ENCODE data around the gene PLXDC2.

The PLXDC2 gene

DNA sequence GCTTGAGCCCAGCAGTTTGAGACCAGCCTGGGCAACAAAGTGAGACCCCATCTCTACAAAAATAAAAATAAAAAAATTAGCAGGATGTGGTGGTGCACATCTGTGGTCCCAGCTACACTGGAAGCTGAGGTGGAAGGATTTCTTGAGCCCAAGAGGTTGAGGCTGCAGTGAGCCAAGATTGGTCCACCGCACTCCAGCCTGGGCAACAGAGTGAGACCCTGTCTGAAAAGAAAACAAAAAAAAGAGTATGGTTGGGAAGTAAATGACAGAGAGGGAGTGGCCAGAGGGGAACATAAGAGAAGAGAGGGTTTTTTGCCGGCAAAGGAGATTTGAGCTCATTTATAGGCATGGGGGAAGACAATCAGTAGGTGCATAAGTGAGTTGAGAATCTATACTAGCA lies 19.7 kb downstream of the PLXDC2 start:
- no peak overlapping the region for H3K27ac ChIP-seq (ENCODE audit: insufficient read depth in 1 of 2, low read depth in 1 of 2, low read length in 2 of 2, poor library complexity in 1 of 2, severe bottlenecking in 2 of 2)
- H3K36me3 ChIP-seq (ENCODE audit: control insufficient read depth in 4 of 4, insufficient read depth in 4 of 4, low read length in 3 of 4), result no peaks in the 10 kb centered on the region
- DNase-seq, result no peak
- peaks cover 0 to 11% (median 1%) of the 10 kb centered on the region in 4 experiments for H3K4me1 ChIP-seq (ENCODE audit: control extremely low read depth in 1 of 4, control insufficient read depth in 4 of 4, insufficient read depth in 4 of 4, low read length in 3 of 4)
- H3K9me3 ChIP-seq (ENCODE audit: control extremely low read depth in 1 of 5, control insufficient read depth in 4 of 5, insufficient read depth in 2 of 5, low read depth in 1 of 5, low read length in 4 of 5), result no peaks in the 10 kb centered on the region
- H3K27me3 ChIP-seq (replicated peaks in 2 of 5; ENCODE audit: control insufficient read depth in 4 of 5, insufficient read depth in 5 of 5, low read length in 4 of 5), result no peaks in the 10 kb centered on the region
- WGBS (ENCODE audit: insufficient coverage), result 86% methylated on average over 2 of the region's 2 CpGs
- H3K4me3 ChIP-seq (ENCODE audit: control insufficient read depth in 1 of 7, extremely low read depth in 1 of 7, insufficient read depth in 4 of 7, low read depth in 2 of 7, low read length in 6 of 7), result no peak overlapping the region
- CTCF ChIA-PET, result interaction anchor here (1.2 kb wide), 1 partner anchor 222 kb away, joined by 3 read pairs; no protein-coding TSS in a partner anchor
- POLR2A ChIA-PET, result no interaction called here

- H3K27ac ChIP-seq (ENCODE audit: insufficient read depth in 1 of 2, low read depth in 1 of 2, low read length in 2 of 2, poor library complexity in 1 of 2, severe bottlenecking in 2 of 2), result no peak overlapping the region
- CTCF ChIA-PET, result interaction anchor here (1.5 kb wide), 1 partner anchor 92 kb away, joined by 3 read pairs; no protein-coding TSS in a partner anchor
- no peaks in the 10 kb centered on the region for H3K4me1 ChIP-seq (ENCODE audit: control extremely low read depth in 1 of 4, control insufficient read depth in 4 of 4, insufficient read depth in 4 of 4, low read length in 3 of 4)
- no peak overlapping the region for H3K4me3 ChIP-seq (ENCODE audit: control insufficient read depth in 1 of 7, extremely low read depth in 1 of 7, insufficient read depth in 4 of 7, low read depth in 2 of 7, low read length in 6 of 7)
- H3K36me3 ChIP-seq (ENCODE audit: control insufficient read depth in 4 of 4, insufficient read depth in 4 of 4, low read length in 3 of 4), result no peaks in the 10 kb centered on the region
- POLR2A ChIA-PET, result interaction anchor here (0.7 kb wide), 1 partner anchor 662 kb away, joined by 6 read pairs; no protein-coding TSS in a partner anchor
- no peaks in the 10 kb centered on the region for H3K9me3 ChIP-seq (ENCODE audit: control extremely low read depth in 1 of 5, control insufficient read depth in 4 of 5, insufficient read depth in 2 of 5, low read depth in 1 of 5, low read length in 4 of 5)
- no peak for DNase-seq
- WGBS (ENCODE audit: insufficient coverage), result 100% methylated on average over 2 of the region's 3 CpGs
- H3K27me3 ChIP-seq (replicated peaks in 2 of 5; ENCODE audit: control insufficient read depth in 4 of 5, insufficient read depth in 5 of 5, low read length in 4 of 5), result no peaks in the 10 kb centered on the region
These were observed 22.9 kb downstream of the PLXDC2 start for GRCh38 chr10:19839090-19839489.

DNA sequence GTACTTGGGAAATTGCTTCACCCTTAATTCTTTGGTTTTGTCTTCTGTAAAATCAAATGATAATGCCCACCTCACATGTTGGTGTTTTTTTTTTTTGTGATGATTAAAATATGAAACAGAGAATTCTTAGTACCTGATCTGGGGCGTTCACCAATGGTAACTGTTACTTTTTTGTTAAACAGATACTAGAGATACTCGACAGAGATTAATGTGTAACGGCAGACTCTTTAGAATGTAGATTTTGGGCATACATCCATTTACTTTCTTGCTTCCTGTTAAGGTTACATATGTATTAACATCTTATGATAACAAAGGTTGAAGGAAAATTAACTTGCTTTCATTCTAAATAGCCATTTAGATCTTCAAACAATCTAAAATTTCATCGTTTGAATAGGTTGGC lies 23.3 kb downstream of the PLXDC2 start:
- H3K4me3 ChIP-seq (ENCODE audit: control insufficient read depth in 1 of 7, extremely low read depth in 1 of 7, insufficient read depth in 4 of 7, low read depth in 2 of 7, low read length in 6 of 7), result no peak overlapping the region
- WGBS (ENCODE audit: insufficient coverage), result no CpG with 5 or more reads among the region's 4 CpGs
- no peaks in the 10 kb centered on the region for H3K27me3 ChIP-seq (replicated peaks in 2 of 5; ENCODE audit: control insufficient read depth in 4 of 5, insufficient read depth in 5 of 5, low read length in 4 of 5)
- no peaks in the 10 kb centered on the region for H3K4me1 ChIP-seq (ENCODE audit: control extremely low read depth in 1 of 4, control insufficient read depth in 4 of 4, insufficient read depth in 4 of 4, low read length in 3 of 4)
- CTCF ChIA-PET, result no interaction called here
- POLR2A ChIA-PET, result interaction anchor here (0.7 kb wide), 1 partner anchor 662 kb away, joined by 6 read pairs; no protein-coding TSS in a partner anchor
- no peak overlapping the region for H3K27ac ChIP-seq (ENCODE audit: insufficient read depth in 1 of 2, low read depth in 1 of 2, low read length in 2 of 2, poor library complexity in 1 of 2, severe bottlenecking in 2 of 2)
- no peak for DNase-seq
- H3K36me3 ChIP-seq (ENCODE audit: control insufficient read depth in 4 of 4, insufficient read depth in 4 of 4, low read length in 3 of 4), result peaks cover 0 to 2% (median 0%) of the 10 kb centered on the region in 4 experiments
- H3K9me3 ChIP-seq (ENCODE audit: control extremely low read depth in 1 of 5, control insufficient read depth in 4 of 5, insufficient read depth in 2 of 5, low read depth in 1 of 5, low read length in 4 of 5), result no peaks in the 10 kb centered on the region

- ChIA-PET CTCF (interaction anchor here (1.0 kb wide), 1 partner anchor 22 kb away, joined by 3 read pairs; no protein-coding TSS in a partner anchor), POLR2A (no interaction called here)
- Histone ChIP-seq H3K4me3 (ENCODE audit: control insufficient read depth in 1 of 7, extremely low read depth in 1 of 7, insufficient read depth in 4 of 7, low read depth in 2 of 7, low read length in 6 of 7) (no peak overlapping the region), H3K9me3 (ENCODE audit: control extremely low read depth in 1 of 5, control insufficient read depth in 4 of 5, insufficient read depth in 2 of 5, low read depth in 1 of 5, low read length in 4 of 5) (no peaks in the 10 kb centered on the region), H3K4me1 (ENCODE audit: control extremely low read depth in 1 of 4, control insufficient read depth in 4 of 4, insufficient read depth in 4 of 4, low read length in 3 of 4) (no peaks in the 10 kb centered on the region), H3K27ac (ENCODE audit: insufficient read depth in 1 of 2, low read depth in 1 of 2, low read length in 2 of 2, poor library complexity in 1 of 2, severe bottlenecking in 2 of 2) (no peak overlapping the region), H3K36me3 (ENCODE audit: control insufficient read depth in 4 of 4, insufficient read depth in 4 of 4, low read length in 3 of 4) (peaks cover 0 to 8% (median 0%) of the 10 kb centered on the region in 4 experiments), H3K27me3 (replicated peaks in 2 of 5; ENCODE audit: control insufficient read depth in 4 of 5, insufficient read depth in 5 of 5, low read length in 4 of 5) (no peaks in the 10 kb centered on the region)
- WGBS (ENCODE audit: insufficient coverage), result no CpG with 5 or more reads among the region's 3 CpGs
- no peak for DNase-seq
These were observed 24.5 kb downstream of the PLXDC2 start for GRCh38 chr10:19840776-19841175.

GRCh38 chr10:19843487-19843886 lies 27.3 kb downstream of the PLXDC2 start:
- H3K9me3 ChIP-seq (ENCODE audit: control extremely low read depth in 1 of 5, control insufficient read depth in 4 of 5, insufficient read depth in 2 of 5, low read depth in 1 of 5, low read length in 4 of 5), result peaks cover 0 to 4% (median 0%) of the 10 kb centered on the region in 5 experiments
- POLR2A ChIA-PET, result interaction anchor here (0.6 kb wide), 1 partner anchor 80 kb away, joined by 3 read pairs; no protein-coding TSS in a partner anchor
- DNase-seq, result no peak
- H3K27me3 ChIP-seq (replicated peaks in 2 of 5; ENCODE audit: control insufficient read depth in 4 of 5, insufficient read depth in 5 of 5, low read length in 4 of 5), result no peaks in the 10 kb centered on the region
- H3K4me3 ChIP-seq (ENCODE audit: control insufficient read depth in 1 of 7, extremely low read depth in 1 of 7, insufficient read depth in 4 of 7, low read depth in 2 of 7, low read length in 6 of 7), result no peak overlapping the region
- CTCF ChIA-PET, result interaction anchor here (0.9 kb wide), 1 partner anchor 14 kb away, joined by 3 read pairs; no protein-coding TSS in a partner anchor
- no peaks in the 10 kb centered on the region for H3K4me1 ChIP-seq (ENCODE audit: control extremely low read depth in 1 of 4, control insufficient read depth in 4 of 4, insufficient read depth in 4 of 4, low read length in 3 of 4)
- WGBS (ENCODE audit: insufficient coverage), result 100% methylated on average over 1 of the region's 1 CpG
- no peak overlapping the region for H3K27ac ChIP-seq (ENCODE audit: insufficient read depth in 1 of 2, low read depth in 1 of 2, low read length in 2 of 2, poor library complexity in 1 of 2, severe bottlenecking in 2 of 2)
- H3K36me3 ChIP-seq (ENCODE audit: control insufficient read depth in 4 of 4, insufficient read depth in 4 of 4, low read length in 3 of 4), result peaks cover 0 to 10% (median 2%) of the 10 kb centered on the region in 4 experiments

DNA sequence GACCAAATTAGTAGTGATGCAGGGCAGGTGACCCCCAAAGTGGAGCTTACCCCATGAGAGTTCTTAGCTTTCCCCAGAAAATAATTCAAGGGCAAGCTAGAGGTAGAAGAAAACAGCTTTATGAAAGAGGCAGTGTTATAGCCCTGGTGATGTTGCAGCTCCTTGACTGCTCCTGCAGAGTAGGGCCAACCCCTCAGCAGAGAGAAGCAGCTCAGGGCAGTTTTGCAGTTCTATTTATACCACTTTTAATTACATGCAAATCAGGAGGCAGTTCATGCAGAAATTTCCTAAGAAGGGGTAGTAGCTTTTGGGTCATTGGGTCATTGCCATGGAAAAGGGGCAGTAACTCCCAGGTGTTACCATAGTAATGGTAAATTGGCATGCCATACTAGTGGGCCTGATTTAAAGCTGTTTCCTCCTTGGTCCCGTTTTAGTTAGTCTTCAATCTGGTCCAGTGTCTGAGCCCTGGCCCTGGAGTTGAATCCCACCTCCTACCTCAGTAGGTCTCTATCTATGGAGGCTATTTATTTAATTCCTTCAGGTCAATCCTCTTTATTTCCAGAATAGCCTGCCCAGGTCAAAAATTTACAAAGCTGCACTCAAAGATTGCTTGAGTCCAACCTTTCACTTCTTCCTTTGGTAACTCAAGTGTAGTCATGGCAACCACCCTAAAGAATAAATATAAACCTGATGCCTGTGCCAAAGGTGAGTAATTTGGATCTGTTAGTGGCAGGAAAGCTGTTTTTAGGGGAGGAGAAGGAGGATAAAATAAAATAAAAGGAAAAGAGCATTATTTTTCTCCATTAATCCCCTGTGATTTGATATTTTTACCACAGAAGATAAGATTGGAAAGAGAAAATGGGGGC lies 29.5 kb downstream of the PLXDC2 start:
- 89% methylated on average over 1 of the region's 1 CpG for WGBS (ENCODE audit: insufficient coverage)
- ChIA-PET POLR2A (interaction anchor here (0.5 kb wide), 1 partner anchor 35 kb away, joined by 3 read pairs; no protein-coding TSS in a partner anchor), CTCF (interaction anchor here (1.0 to 1.3 kb wide), 2 partner anchors 16 to 24 kb away, joined by 3 read pairs; no protein-coding TSS in a partner anchor)
- peak in 2 of 3 donors; percentile 18 to 45 for DNase-seq
- Histone ChIP-seq H3K9me3 (ENCODE audit: control extremely low read depth in 1 of 5, control insufficient read depth in 4 of 5, insufficient read depth in 2 of 5, low read depth in 1 of 5, low read length in 4 of 5) (peaks cover 0 to 4% (median 0%) of the 10 kb centered on the region in 5 experiments), H3K4me3 (ENCODE audit: control insufficient read depth in 1 of 7, extremely low read depth in 1 of 7, insufficient read depth in 4 of 7, low read depth in 2 of 7, low read length in 6 of 7) (no peak overlapping the region), H3K4me1 (ENCODE audit: control extremely low read depth in 1 of 4, control insufficient read depth in 4 of 4, insufficient read depth in 4 of 4, low read length in 3 of 4) (no peaks in the 10 kb centered on the region), H3K27ac (ENCODE audit: insufficient read depth in 1 of 2, low read depth in 1 of 2, low read length in 2 of 2, poor library complexity in 1 of 2, severe bottlenecking in 2 of 2) (no peak overlapping the region), H3K27me3 (replicated peaks in 2 of 5; ENCODE audit: control insufficient read depth in 4 of 5, insufficient read depth in 5 of 5, low read length in 4 of 5) (no peaks in the 10 kb centered on the region), H3K36me3 (ENCODE audit: control insufficient read depth in 4 of 4, insufficient read depth in 4 of 4, low read length in 3 of 4) (peaks cover 0 to 10% (median 3%) of the 10 kb centered on the region in 4 experiments)

- H3K4me1 ChIP-seq (ENCODE audit: control extremely low read depth in 1 of 4, control insufficient read depth in 4 of 4, insufficient read depth in 4 of 4, low read length in 3 of 4), result no peaks in the 10 kb centered on the region
- WGBS (ENCODE audit: insufficient coverage), result 100% methylated on average over 2 of the region's 4 CpGs
These were observed 31.1 kb downstream of the PLXDC2 start for GRCh38 chr10:19847321-19847720.

More at GRCh38 chr10:19847321-19847720, 31.1 kb downstream of the PLXDC2 start:
- Histone ChIP-seq H3K9me3 (ENCODE audit: control extremely low read depth in 1 of 5, control insufficient read depth in 4 of 5, insufficient read depth in 2 of 5, low read depth in 1 of 5, low read length in 4 of 5) (peaks cover 0 to 4% (median 0%) of the 10 kb centered on the region in 5 experiments), H3K4me3 (ENCODE audit: control insufficient read depth in 1 of 7, extremely low read depth in 1 of 7, insufficient read depth in 4 of 7, low read depth in 2 of 7, low read length in 6 of 7) (no peak overlapping the region), H3K27me3 (replicated peaks in 2 of 5; ENCODE audit: control insufficient read depth in 4 of 5, insufficient read depth in 5 of 5, low read length in 4 of 5) (no peaks in the 10 kb centered on the region), H3K27ac (ENCODE audit: insufficient read depth in 1 of 2, low read depth in 1 of 2, low read length in 2 of 2, poor library complexity in 1 of 2, severe bottlenecking in 2 of 2) (no peak overlapping the region), H3K36me3 (ENCODE audit: control insufficient read depth in 4 of 4, insufficient read depth in 4 of 4, low read length in 3 of 4) (peaks cover 0 to 10% (median 3%) of the 10 kb centered on the region in 4 experiments)
- POLR2A ChIA-PET, result no interaction called here
- CTCF ChIA-PET, result no interaction called here
- no peak for DNase-seq

Data from common myeloid progenitor, CD34-positive (primary cell).